GM21576 (cell line): Measurements from ENCODE around the gene IL31.
"Not testable (repeated sequence)": the region's sequence is repeated elsewhere in the genome, so short reads cannot be mapped to it uniquely, and the experiment has no call there.

Experiments
- ATAC-seq: cut with Tn5 transposase; IDR thresholded peaks from one replicate; pipeline ENCODE4 v1.9.1; 2021; ENCODE audit warnings: mild to moderate bottlenecking, moderate library complexity; ENCODE audit not compliant: unreplicated experiment

The IL31 gene

DNA sequence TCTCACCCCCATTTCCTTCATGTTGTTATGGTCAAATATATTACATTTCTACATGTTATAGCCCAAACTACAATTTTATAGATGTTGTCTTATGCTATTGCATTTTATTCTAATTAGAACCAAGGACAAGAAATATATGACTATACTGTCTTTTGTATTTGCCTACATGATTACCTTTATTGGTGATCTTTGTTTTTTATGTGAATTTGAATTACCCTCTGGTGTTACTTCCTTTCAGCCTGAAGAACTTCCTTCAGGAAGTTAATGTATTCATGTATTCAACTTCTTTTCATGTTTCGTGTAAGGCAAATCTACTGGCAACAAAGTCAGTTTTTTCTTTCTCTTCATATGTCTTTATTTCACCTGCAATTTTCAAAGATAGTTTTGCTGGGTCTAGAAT lies 20.8 kb upstream of the IL31 start:
- no peak for ATAC-seq

GRCh38 chr12:122192441-122192840 lies 18.4 kb upstream of the IL31 start:
- ATAC-seq = no peak

DNA sequence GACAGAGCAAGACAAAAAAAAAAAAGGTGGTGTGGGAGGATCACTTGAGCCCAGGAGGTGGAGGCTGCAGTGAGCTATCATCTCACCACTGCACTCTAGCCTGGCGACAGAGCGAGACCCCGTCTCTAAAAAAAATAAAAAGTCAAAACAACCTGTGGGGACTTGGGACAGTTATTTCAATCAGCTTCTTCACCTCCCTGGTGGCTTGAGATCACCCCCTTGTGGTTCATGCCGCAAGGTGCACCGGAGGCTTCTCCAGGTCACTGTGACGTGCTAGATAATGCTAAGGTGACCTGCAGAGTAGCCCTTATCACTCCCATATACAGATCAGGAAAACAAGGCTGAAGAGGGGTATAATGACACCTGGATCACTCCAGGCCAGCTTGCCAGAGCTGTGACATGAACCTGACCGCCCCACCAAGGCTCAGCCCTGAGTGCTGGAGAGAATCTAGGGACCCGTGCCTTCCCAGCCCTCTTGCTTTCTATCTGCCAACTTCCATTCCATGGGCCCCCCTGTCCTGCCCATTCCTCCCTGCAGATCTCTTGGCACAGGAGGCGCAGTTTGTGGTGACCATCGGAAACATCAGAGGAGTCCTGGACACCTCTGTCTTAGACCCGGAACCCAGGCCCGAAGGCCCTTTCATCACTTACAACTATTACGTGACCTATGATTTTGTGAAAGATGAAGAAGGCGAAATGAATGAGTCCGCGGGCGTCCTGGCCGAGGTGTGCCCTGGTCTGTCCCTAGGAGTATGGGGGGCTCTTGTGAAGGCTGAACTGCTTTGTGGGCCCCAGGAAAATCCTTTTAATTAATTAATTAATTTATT lies 17.0 kb upstream of the IL31 start:
- no peak for ATAC-seq

DNA sequence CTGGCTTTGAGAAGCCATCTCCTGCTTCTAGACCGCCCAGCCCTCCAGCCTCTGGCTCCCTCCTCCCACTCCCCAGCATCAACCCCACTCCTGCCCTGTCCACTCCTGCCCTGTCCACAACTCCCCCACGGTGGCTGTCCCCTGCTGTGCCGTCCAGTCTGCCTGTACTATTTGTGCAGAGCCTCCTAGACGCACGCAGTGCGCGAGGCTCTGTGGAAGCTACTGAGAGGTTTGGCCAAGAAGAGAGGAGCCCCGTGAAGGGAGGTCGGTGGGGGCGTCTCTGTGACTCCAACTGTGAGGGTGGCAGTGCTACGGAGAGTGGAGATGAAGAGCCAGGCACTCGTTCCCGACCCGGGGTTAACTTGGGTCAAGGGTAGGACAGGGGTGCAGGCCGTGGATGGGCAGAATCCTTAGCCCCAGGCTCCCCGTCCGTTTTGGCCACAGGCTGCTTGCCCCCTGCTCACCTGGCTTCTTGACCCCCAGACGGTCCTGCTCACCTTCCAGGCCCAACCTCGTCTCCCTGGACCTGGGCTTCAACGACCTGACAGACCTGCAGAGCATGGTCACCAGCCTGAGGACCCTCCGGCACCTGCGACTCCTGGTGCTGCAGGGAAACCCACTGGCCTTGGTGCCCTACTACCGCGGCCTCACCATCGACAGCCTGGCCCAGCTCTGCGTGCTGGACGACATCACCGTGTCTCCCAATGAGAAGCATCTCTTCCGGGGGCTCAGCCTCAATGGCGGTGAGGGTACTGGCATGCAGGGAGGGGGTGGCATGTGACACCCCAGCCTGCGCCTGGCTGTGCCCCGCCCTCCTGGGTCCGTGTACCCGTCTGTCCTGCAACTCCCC lies 15.8 kb upstream of the IL31 start:
- no peak for ATAC-seq

DNA sequence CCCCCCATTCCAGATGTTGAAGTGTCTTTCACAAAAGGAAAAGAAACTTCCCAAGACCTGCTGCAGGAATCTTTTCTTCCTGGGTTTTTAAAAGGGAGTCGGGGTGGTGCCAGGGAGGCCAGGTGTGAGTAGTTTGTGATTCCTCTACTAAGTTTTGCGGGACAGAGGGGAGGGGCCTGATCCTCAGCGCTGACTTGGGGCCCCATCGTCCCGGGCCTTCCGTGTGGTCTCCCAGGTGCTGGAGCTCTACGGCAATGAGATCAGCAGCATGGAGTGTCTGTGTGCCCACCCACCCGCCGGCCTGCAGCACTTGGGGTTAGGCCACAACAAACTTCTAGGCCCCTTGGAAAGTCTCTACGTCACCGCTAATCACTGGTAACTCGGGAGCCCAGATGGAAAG lies 13.4 kb upstream of the IL31 start:
- ATAC-seq = no peak

DNA sequence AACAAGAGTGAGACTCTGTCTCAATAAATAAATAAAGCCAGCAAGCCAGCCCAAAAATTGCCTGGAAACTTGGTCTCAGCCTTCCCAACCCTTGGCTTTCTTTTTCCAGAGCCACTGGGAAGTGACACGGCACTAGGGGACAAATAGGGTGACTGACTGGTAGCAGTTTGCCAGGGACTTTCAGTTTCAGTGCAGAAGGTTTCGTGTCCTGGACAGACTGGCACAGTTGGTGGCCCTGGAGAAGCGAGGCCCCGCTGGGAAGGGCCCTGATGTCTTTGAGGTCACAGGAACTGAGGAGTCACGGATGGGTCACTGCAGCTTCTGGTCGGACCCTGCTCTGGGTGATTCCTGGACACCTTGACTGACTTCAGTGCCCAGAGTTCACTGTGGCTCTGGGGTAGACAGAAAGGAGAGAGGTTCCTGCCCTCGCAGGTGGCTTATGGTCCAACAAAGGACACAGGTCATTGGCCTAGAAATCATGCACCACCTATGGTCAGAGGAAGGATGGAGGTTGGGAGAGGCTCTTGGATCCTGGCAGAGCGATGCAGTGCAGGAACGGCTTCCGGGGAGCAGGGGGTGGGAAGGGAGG lies 11.6 kb upstream of the IL31 start:
- ATAC-seq = no peak

GRCh38 chr12:122185079-122185478 lies 11.1 kb upstream of the IL31 start:
- no peak for ATAC-seq

GRCh38 chr12:122184517-122184916 lies 10.5 kb upstream of the IL31 start:
- ATAC-seq = no peak

- no peak for ATAC-seq
These were observed 9.5 kb upstream of the IL31 start for GRCh38 chr12:122183588-122183940.

- ATAC-seq = no peak
These were observed 9.0 kb upstream of the IL31 start, which contains the start of gene LRRC43 for GRCh38 chr12:122182887-122183587. Gene LRRC43, plus strand, starts transcription at chr12:122183123. Its CDS starts 22 bp downstream, at chr12:122183145.

DNA sequence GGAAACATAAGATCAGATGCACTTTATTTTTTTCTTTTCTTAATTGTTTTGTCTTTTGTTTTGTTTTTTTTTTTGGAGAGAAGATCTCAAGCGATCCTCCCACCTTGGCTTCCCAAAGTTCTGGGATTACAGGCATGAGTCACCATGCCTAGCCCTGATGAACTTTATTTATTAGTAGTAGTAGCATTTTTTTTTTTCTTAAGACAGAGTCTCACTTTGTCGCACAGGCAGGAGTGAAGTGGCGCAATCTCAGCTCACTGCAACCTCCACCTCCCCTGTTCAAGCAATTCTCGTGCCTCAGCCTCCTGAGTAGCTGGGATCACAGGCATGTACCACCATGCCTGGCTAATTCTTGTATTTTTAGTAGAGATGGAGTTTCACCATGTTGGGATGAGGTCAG lies 2.5 kb upstream of the IL31 start:
- ATAC-seq = not testable (repeated sequence)

DNA sequence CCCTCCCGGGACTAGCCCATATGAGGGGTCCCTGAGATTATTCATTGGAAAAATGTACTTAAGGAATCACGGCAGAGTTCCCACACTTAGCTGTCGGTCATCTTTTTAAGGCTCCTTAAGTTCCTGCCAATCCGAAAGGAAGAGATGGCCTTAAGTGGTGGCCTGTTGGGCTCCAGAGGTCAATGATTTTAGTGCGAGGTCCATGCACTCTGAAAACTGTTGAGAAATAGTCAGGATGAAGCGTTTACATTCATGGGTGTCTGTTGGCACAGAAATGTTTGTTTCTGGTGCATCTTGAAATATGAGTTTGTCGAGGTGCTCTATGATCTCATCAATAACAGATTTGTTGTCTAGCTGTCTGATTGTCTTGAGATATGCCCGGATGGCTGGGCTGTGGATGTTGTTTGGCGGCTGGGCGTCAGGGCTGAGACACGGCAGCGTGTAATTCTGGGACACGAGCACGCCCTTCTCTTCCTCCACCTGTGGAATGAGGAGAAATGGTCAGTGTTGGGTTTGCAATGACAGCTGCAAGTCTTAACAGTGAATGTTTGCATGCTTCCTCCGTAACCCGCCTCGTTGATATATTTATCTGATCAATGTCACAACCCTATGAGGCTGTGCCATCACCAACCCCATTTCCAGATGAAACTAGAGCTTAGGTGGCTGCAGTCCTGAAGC lies 1.6 kb downstream of the IL31 start:
- ATAC-seq = no peak

- ATAC-seq = no peak
These were observed 2.6 kb downstream of the IL31 start for GRCh38 chr12:122171399-122171798.

DNA sequence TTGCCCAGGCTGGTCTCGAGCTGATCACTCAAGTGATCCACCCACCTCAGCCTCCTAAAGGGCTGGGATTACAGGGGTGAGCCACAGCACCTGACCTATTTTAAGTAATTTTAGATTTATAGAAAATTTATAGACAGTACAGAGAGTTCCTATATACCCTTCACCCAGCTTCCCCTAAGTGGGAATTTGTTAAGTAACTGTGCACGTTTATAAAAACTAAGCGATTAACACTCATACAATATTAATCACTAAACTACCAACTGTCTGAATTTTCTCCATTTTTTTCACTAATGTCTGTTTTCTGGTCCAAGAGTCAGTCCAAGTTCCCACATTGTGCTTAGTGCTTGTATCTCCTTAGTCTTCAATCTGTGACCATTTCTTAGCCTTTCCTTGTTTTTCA lies 5.5 kb downstream of the IL31 start:
- ATAC-seq = no peak

DNA sequence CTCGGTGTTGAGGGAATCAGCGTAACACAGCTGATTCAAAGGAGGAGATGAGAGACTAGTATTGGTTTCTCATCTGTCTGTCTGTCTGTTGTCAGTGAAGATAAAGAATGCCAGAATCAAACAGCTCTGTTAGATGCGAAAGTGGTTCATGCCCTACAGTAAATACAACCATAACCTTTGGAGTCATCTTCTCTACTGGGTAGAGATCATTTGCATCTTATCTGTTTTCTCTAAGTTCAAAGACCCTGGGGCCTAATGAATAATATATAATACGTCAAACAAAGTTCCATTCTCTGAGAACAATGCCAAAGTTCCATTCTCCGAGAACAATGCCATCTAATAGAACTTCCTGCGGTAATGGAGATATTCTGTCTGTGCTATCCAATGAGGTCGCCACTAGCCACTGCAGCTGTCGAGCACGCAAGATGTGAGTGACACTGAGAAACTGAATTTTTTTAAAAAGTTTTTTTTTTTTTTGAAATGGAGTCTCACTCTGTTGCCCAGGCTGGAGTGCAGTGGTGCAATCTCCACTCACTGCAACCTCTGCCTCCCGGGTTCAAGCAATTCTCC lies 6.6 kb downstream of the IL31 start:
- no peak for ATAC-seq

DNA sequence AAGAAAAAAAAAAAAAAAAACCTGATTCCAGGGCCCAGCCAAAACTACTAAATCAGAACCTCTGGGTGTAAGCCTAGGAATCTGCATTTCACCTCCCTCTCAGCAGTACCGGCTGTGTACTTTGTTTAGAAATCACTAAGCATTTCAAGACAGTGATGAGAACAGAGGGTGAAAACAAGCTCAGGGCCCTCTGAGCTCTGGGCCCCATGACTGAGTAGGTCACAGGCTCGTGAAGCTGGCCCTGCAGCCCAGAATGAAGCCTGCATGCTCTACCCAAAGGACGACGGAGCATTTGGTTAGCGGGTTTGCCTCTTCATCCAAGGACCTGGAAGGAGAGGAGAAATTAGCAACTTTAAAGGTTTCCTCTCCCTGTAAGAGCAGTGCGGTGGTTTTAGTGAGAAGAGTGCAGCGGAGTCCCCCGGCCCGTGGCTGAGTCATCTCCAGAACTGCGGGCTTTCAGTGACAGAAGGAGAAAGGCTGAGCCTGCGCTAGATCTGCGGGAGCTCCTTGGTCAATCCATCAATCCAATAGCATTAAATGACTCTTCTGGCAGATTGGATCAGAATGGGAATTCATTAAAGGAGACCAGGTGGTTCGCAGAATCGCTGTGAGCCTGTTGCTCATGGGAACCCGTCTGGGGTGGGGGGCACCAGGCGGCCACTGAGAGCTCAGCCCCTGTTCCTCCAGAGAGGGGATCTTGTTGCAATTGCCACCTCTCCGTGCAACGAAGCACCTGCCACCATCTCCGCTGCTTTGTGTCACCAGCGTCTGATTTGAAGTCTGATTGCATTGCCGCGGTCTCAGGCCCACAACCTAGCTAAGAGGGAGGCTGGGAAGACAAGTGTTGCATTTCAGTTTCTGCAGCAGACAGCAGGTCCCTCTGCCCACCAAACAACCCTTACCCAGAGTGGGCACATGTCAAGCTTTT lies 7.3 kb downstream of the IL31 start:
- peak; percentile 72 for ATAC-seq

DNA sequence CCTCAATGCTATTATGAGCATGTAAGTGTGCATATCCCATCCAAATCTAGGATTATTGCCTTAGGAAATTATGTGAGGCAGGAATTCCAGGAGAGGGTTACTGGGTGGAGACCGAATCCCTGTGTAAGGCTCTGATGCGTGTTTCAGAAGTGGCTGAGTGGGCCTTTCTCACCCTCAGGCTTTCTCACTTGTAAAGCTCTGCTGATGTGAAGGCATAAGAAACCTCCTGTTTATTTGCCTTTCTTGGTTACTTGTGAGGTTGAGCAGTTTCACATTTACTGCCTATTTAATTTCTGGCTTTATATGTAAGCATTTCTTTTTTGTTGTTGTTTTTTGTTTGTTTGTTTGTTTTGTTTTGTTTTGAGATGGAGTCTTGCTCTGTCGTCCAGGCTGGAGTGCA lies 11.0 kb downstream of the IL31 start:
- ATAC-seq = no peak

DNA sequence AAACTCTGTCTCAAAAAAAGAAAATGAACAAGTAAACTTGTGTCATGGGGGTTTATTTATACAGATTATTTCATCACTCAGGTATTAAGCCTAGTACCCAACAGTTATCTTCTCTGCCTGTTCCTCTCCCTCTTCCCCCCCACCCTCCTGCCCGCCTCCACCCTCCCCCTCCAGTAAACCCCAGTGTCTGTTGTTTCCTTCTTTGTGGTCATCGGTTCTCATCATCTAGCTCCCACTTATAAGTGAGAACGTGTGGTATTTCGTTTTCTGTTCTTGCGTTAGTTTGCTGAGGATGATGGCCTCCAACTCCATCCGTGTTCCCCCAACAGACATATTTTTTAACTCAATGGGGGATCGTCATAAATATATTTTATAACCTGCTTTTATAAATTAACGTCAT lies 12.3 kb downstream of the IL31 start:
- ATAC-seq = no peak

DNA sequence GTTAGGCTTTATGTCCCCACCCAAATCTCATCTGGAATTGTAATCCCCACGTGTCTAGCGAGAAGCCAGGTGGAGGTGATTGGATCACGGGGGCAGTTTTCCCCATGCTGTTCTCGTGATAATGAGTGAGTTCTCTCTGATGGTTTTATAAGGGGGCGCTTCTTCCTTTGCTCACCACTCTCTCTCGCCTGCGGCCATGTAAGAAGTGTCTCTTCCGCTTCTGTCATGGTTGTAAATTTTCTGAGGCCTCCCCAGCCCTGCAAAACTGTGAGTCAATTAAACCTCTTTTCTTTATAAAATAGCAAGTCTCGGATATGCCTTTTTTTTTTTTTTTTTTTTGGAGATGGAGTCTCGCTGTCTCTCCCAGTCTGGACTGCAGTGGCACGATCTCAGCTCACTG lies 13.3 kb downstream of the IL31 start:
- ATAC-seq = no peak
